ENCODE data around the gene IDNK.
A peak's percentile ranks its signal among the peaks of the same experiment; 100 is the strongest.

Gene IDNK

GRCh38 chr9:83622939-83623678 lies at the start of gene IDNK:
TSS of gene IDNK (plus strand) at chr9:83623143. CDS start at chr9:83623172, 29 bp downstream.
- peak; percentile 95 for ATAC-seq
- TF ChIP-seq ZNF8 (CRISPR knock-in tag; IDR thresholded peaks at IDR 0.05) (no peak), ISL1 (CRISPR knock-in tag; IDR thresholded peaks at IDR 0.05) (no peak), POU6F1 (CRISPR knock-in tag; IDR thresholded peaks at IDR 0.05; ENCODE audit: borderline replicate concordance, low read depth) (no peak), TSHZ2 (CRISPR knock-in tag; IDR thresholded peaks at IDR 0.05) (0 out of 2 replicates have a peak, but pooled peaks have one; percentile 4), ZFP3 (CRISPR knock-in tag; IDR thresholded peaks at IDR 0.05) (0 out of 2 replicates have a peak, but pooled peaks have one; percentile 46), GLIS3 (CRISPR knock-in tag; IDR thresholded peaks at IDR 0.05) (no peak; the same call in 1 of the 2 replicates), CREB5 (CRISPR knock-in tag; IDR thresholded peaks at IDR 0.05; ENCODE audit: low read depth) (no peak), PPARA (CRISPR knock-in tag; IDR thresholded peaks at IDR 0.05; ENCODE audit: borderline replicate concordance) (no peak), CSDC2 (CRISPR knock-in tag; IDR thresholded peaks at IDR 0.05) (0 out of 2 replicates have a peak, but pooled peaks have one; percentile 10), ESRRG (CRISPR knock-in tag; IDR thresholded peaks at IDR 0.05) (no peak), ZNF565 (CRISPR knock-in tag; conservative IDR thresholded peaks at IDR 0.05; ENCODE audit: low read depth) (no peak), CSRNP3 (CRISPR knock-in tag; IDR thresholded peaks at IDR 0.05) (no peak), PATZ1 (CRISPR knock-in tag; IDR thresholded peaks at IDR 0.05; ENCODE audit: borderline replicate concordance) (no peak), SNAI2 (CRISPR knock-in tag; IDR thresholded peaks at IDR 0.05) (no peak), ZC3H10 (CRISPR knock-in tag; IDR thresholded peaks at IDR 0.05) (0 out of 2 replicates have a peak, but pooled peaks have one; percentile 31), TOX (CRISPR knock-in tag; IDR thresholded peaks at IDR 0.05; ENCODE audit: borderline replicate concordance) (no peak), RARB (CRISPR knock-in tag; IDR thresholded peaks at IDR 0.05) (no peak), BACH2 (CRISPR knock-in tag; IDR thresholded peaks at IDR 0.05; ENCODE audit: borderline replicate concordance) (no peak), ARNTL (CRISPR knock-in tag; IDR thresholded peaks at IDR 0.05; ENCODE audit: borderline replicate concordance, low read depth) (no peak), OSR1 (CRISPR knock-in tag; IDR thresholded peaks at IDR 0.05) (no peak), ZNF70 (CRISPR knock-in tag; IDR thresholded peaks at IDR 0.05) (no peak), TCF4 (CRISPR knock-in tag; IDR thresholded peaks at IDR 0.05; ENCODE audit: borderline replicate concordance) (no peak)

GRCh38 chr9:83574482-83574881 lies 48.5 kb upstream of the IDNK start:
- ATAC-seq: no peak
- TF ChIP-seq CSDC2 (CRISPR knock-in tag; IDR thresholded peaks at IDR 0.05): no peak
- no peak for TF ChIP-seq ARNTL (CRISPR knock-in tag; IDR thresholded peaks at IDR 0.05; ENCODE audit: borderline replicate concordance, low read depth)
- TF ChIP-seq PPARA (CRISPR knock-in tag; IDR thresholded peaks at IDR 0.05; ENCODE audit: borderline replicate concordance): no peak
- no peak for TF ChIP-seq ZFP30 (CRISPR knock-in tag; IDR thresholded peaks at IDR 0.05)
- no peak for TF ChIP-seq ISL1 (CRISPR knock-in tag; IDR thresholded peaks at IDR 0.05)
- no peak for TF ChIP-seq ZNF565 (CRISPR knock-in tag; conservative IDR thresholded peaks at IDR 0.05; ENCODE audit: low read depth)
- TF ChIP-seq ESRRG (CRISPR knock-in tag; IDR thresholded peaks at IDR 0.05): no peak
- TF ChIP-seq PATZ1 (CRISPR knock-in tag; IDR thresholded peaks at IDR 0.05; ENCODE audit: borderline replicate concordance): no peak
- TF ChIP-seq BACH2 (CRISPR knock-in tag; IDR thresholded peaks at IDR 0.05; ENCODE audit: borderline replicate concordance): no peak
- no peak for TF ChIP-seq ZFP3 (CRISPR knock-in tag; IDR thresholded peaks at IDR 0.05)
- no peak for TF ChIP-seq TOX (CRISPR knock-in tag; IDR thresholded peaks at IDR 0.05; ENCODE audit: borderline replicate concordance)
- no peak for TF ChIP-seq POU6F1 (CRISPR knock-in tag; IDR thresholded peaks at IDR 0.05; ENCODE audit: borderline replicate concordance, low read depth)
- no peak for TF ChIP-seq ZNF8 (CRISPR knock-in tag; IDR thresholded peaks at IDR 0.05)
- TF ChIP-seq SNAI2 (CRISPR knock-in tag; IDR thresholded peaks at IDR 0.05): no peak
- TF ChIP-seq OSR1 (CRISPR knock-in tag; IDR thresholded peaks at IDR 0.05): no peak
- no peak for TF ChIP-seq ZC3H10 (CRISPR knock-in tag; IDR thresholded peaks at IDR 0.05)
